RWPE1 (cell line): ENCODE results near the gene NTM.

Experiments
- CTCF ChIA-PET: fragments of 350-600 bp; sonication (Branson Sonifier 250); formaldehyde crosslinking; extraction: SDS; loops from one replicate; lab custom pipeline; 2021; lab: Yijun Ruan, JAX
- POLR2A ChIA-PET: fragments of 400-600 bp; formaldehyde crosslinking; extraction: SDS; loops from one replicate; lab custom pipeline; 2020; ENCODE audit warnings: antibody characterized with exemption; ENCODE audit not compliant: low non-redundant PET; lab: Yijun Ruan, JAX
- DNase-seq: peaks from one replicate; pipeline ENCODE4 v3.0.0; 2012; ENCODE audit warnings: low spot score
- H3K27ac ChIP-seq: fragments of 450-650 bp; 2 replicates; pipeline ENCODE4 v1.5.1; 2017
- CTCF ChIP-seq: fragments of 450-650 bp; conservative IDR thresholded peaks from 2 replicates; pipeline ENCODE4 v1.5.1; 2017; ENCODE audit warnings: low read depth, mild to moderate bottlenecking

Gene NTM

GRCh38 chr11:131978351-131978750 is 607.9 kb downstream of the NTM start:
- no peak for DNase-seq
- TF ChIP-seq CTCF, result no peak
- POLR2A ChIA-PET, result no interaction called here
- H3K27ac ChIP-seq, result no peak overlapping the region
- CTCF ChIA-PET, result no interaction called here

GRCh38 chr11:131979364-131979763 is 608.9 kb downstream of the NTM start:
- no peak for DNase-seq
- no peak for TF ChIP-seq CTCF
- CTCF ChIA-PET, result no interaction called here
- POLR2A ChIA-PET, result no interaction called here
- H3K27ac ChIP-seq, result no peak overlapping the region

- POLR2A ChIA-PET, result no interaction called here
- TF ChIP-seq CTCF, result no peak
- H3K27ac ChIP-seq, result no peak overlapping the region
- CTCF ChIA-PET, result no interaction called here
- DNase-seq, result no peak
These were observed 609.8 kb downstream of the NTM start for GRCh38 chr11:131980199-131980598.

- no peak for TF ChIP-seq CTCF
These were observed 610.7 kb downstream of the NTM start for GRCh38 chr11:131980888-131981668.

GRCh38 chr11:131982154-131982553 is 611.7 kb downstream of the NTM start:
- ChIA-PET CTCF (no interaction called here), POLR2A (no interaction called here)
- no peak overlapping the region for H3K27ac ChIP-seq
- no peak for TF ChIP-seq CTCF
- DNase-seq, result no peak

More at GRCh38 chr11:131980888-131981668, 610.7 kb downstream of the NTM start:
- no peak for DNase-seq
- ChIA-PET POLR2A (no interaction called here), CTCF (interaction anchor here (0.7 kb wide), 1 partner anchor 100 kb away, joined by 4 read pairs; no protein-coding TSS in a partner anchor)
- no peak overlapping the region for H3K27ac ChIP-seq

GRCh38 chr11:131985846-131986301 is 615.5 kb downstream of the NTM start:
- CTCF ChIA-PET, result no interaction called here
- no peak overlapping the region for H3K27ac ChIP-seq
- POLR2A ChIA-PET, result no interaction called here
- TF ChIP-seq CTCF, result no peak
- no peak for DNase-seq
